Right lobe of liver (tissue), 6 donors: ENCODE measurements around the gene LHPP. TPM values are rescaled to one million over a fixed set of nuclear protein-coding genes. Genes with fewer than 3 reads are reported as not detected.

Experiments used
- ATAC-seq, 4 donors: fragments of 200-7000 bp; cut with Tn5 transposase; one replicate each; pipeline ENCODE4 v1.9.1; 2020; ENCODE audit warnings: mild to moderate bottlenecking in 4 of 4, moderate library complexity in 4 of 4
- DNase-seq, 3 donors: peaks; one replicate each; pipeline ENCODE4 v3.0.0-alpha.2; 2020
- H3K27ac ChIP-seq, 3 donors: fragments of 200-600 bp; one replicate each; pipeline ENCODE4 v1.8.0; 2022
- H3K27me3 ChIP-seq, 2 donors: fragments of 200-600 bp; one replicate each; pipeline ENCODE4 v1.8.0; 2022
- H3K36me3 ChIP-seq, 4 donors: fragments of 200-600 bp; sonication (generic) in 1 of 4; one replicate each; pipeline versions ENCODE4 v1.5.1 to v1.8.0; 2017 to 2022; ENCODE audit warnings: control low read depth in 1 of 4
- H3K4me1 ChIP-seq, 4 donors: fragments of 200-600 bp; sonication (generic) in 1 of 4; one replicate each; pipeline versions ENCODE4 v1.5.1 to v1.8.0; 2017 to 2022; ENCODE audit warnings: control low read depth in 1 of 4
- H3K4me3 ChIP-seq, 3 donors: fragments of 200-600 bp; one replicate each; pipeline ENCODE4 v1.8.0; 2022
- H3K9me3 ChIP-seq, 4 donors: fragments of 200-600 bp; sonication (generic) in 1 of 4; one replicate each; pipeline versions ENCODE4 v1.5.1 to v1.8.0; 2017 to 2022; ENCODE audit warnings: control low read depth in 1 of 4
- POLR2A ChIP-seq: fragments of 450-650 bp; IDR thresholded peaks from one replicate; pipeline ENCODE4 v1.6.1; 2017; ENCODE audit warnings: antibody characterized with exemption, mild to moderate bottlenecking
- WGBS: methylation state at CpG from one replicate; pipeline ENCODE4 v1.1.6; 2018; ENCODE audit warnings: low coverage, low lambda C conversion rate; ENCODE audit not compliant: insufficient coverage; ENCODE audit errors: missing lambda C conversion rate; 5-methylcytosine and 5-hydroxymethylcytosine counted together
- intact Hi-C, 2 donors: fragments of 100-400 bp; cut with DNase I; formaldehyde crosslinking; loops; one replicate each; pipeline versions ENCODE4 v1.11.2 to v1.14.1; 2022
- total RNA-seq, 6 experiments: library from RNA; depleted of rRNA in 2 of 6; stranded (reverse); fragments of >200 nt in 2 of 6; fragmentation: NEBNext Ultra II Directional in 3 of 6; extraction: Animal tissue kit (Norgen Biotek cat#: 25700) in 3 of 6; gene quantifications; one replicate each; pipeline versions ENCODE4 v1.1.0 to v1.2.4, GENCODE V29; 2016 to 2023
- TF ChIP-seq, protein P1 (sequence below), 4 donors: fragments of 200-600 bp in 3 of 4; fragments of 450-650 bp in 1 of 4; IDR thresholded peaks; one replicate each; pipeline versions ENCODE4 v1.5.1 to v1.8.0; 2016 to 2022; ENCODE audit warnings: antibody characterized with exemption in 4 of 4, mild to moderate bottlenecking in 2 of 4
- donor health status: DM: no; HTN: yes; CAD: no.
- donor health status: DM: no; HTN: no; CAD: no.
- donor health status: DM: no; HTN: no; CAD: no.
- donor health status: DM: no; HTN: yes; CAD: no.
- donor health status: DM: no; HTN: yes; CAD: no.

Gene LHPP
- total RNA-seq, 6 experiments from 2014 or later = 19.3 to 56.3 (median 36.3) TPM

DNA sequence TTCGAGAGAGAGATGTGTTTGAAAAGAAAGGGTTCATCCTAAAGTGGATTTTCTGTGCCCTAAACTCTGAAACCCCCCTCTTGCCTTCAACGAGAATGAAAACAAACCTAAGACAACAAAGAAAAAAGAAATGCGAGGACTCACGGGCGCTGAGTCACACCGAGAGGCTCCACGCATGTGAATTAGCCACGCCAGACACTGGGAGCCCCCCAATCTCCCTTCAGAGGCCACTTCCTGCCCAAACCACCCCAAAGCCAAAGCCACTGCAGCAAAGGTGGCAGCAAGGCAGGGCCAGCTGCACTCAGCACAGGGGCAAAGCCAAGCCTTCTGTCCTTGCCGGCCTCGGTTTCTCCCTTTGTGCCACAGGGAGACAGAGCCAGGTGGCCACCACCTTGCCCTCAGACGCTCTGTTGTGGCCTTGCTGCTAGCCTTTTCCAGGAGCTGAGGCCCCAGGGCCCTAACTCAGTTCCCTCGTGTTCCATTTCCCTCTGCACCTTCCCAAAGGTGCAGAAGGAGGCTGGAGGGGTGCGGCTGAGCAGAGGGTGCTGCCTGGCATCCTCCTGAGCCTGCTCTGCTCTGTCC, 189.3 kb downstream of the LHPP start:
- no peak for ATAC-seq
- 52% methylated on average over 6 of the region's 13 CpGs for WGBS
- TF ChIP-seq, protein P1, sequence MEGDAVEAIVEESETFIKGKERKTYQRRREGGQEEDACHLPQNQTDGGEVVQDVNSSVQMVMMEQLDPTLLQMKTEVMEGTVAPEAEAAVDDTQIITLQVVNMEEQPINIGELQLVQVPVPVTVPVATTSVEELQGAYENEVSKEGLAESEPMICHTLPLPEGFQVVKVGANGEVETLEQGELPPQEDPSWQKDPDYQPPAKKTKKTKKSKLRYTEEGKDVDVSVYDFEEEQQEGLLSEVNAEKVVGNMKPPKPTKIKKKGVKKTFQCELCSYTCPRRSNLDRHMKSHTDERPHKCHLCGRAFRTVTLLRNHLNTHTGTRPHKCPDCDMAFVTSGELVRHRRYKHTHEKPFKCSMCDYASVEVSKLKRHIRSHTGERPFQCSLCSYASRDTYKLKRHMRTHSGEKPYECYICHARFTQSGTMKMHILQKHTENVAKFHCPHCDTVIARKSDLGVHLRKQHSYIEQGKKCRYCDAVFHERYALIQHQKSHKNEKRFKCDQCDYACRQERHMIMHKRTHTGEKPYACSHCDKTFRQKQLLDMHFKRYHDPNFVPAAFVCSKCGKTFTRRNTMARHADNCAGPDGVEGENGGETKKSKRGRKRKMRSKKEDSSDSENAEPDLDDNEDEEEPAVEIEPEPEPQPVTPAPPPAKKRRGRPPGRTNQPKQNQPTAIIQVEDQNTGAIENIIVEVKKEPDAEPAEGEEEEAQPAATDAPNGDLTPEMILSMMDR (IDR thresholded peaks at IDR 0.05) = no peak
- no peak for TF ChIP-seq POLR2A
- Histone ChIP-seq H3K9me3 (no peaks in the 10 kb centered on the region), H3K4me1 (peaks cover 0 to 33% (median 2%) of the 10 kb centered on the region in 4 donors), H3K4me3 (no peak overlapping the region), H3K27me3 (no peaks in the 10 kb centered on the region), H3K27ac (no peak overlapping the region), H3K36me3 (no peaks in the 10 kb centered on the region)
- DNase-seq = no peak
- intact Hi-C loops = no loop called here

DNA sequence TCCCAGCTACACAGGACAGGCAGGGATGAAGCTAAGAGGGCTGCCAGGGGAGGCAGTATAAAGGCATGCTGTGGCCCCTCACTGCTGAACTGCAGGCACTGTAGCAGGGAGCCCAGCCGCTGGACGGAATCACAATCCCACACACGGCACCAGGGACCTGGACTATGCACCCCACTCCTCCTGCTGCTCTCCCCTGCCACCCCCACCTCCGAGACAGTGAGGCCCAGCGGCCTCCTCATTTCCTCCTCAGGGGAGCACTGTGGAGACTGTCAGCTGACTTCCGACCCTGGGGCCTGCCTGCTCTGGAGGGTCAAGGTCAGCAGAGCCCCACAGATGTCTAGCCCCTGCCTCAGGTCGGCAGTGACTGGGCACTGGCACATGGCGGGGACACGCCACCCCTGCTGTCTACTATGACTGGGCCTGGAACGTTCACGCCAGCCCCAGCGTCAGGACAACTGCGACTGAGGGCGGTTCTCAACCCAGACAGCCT, 189.8 kb downstream of the LHPP start:
- no peaks in the 10 kb centered on the region for H3K9me3 ChIP-seq
- H3K27ac ChIP-seq = no peak overlapping the region
- no peaks in the 10 kb centered on the region for H3K36me3 ChIP-seq
- intact Hi-C loops = no loop called here
- DNase-seq (no peak), ATAC-seq (no peak)
- TF ChIP-seq, protein P1 (IDR thresholded peaks at IDR 0.05) = no peak
- TF ChIP-seq POLR2A = no peak
- H3K4me1 ChIP-seq = peaks cover 0 to 29% (median 2%) of the 10 kb centered on the region in 4 donors
- no peak overlapping the region for H3K4me3 ChIP-seq
- 81% methylated on average over 4 of the region's 14 CpGs for WGBS
- no peaks in the 10 kb centered on the region for H3K27me3 ChIP-seq

DNA sequence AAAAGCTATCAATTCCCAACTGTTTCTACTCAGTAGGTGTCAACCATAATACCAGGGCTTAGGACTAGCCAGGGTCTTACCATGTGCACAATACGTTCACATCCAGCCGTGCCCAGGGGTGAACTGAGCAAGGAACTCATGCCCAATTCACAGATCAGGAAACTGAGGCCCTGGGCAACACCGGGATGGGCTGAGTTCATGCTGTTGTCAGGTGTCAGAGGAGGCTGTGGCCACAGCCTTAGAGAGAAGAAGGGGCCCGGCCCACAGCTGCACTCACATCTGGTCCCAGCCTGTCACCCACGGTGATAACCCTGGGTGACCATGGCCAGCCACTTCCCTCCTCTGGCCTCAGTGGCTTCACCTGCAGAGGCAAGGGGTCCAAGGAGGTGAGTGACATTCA, 190.6 kb downstream of the LHPP start:
- Histone ChIP-seq H3K9me3 (no peaks in the 10 kb centered on the region), H3K36me3 (no peaks in the 10 kb centered on the region), H3K4me1 (peaks cover 0 to 21% (median 2%) of the 10 kb centered on the region in 4 donors), H3K4me3 (no peak overlapping the region), H3K27me3 (no peaks in the 10 kb centered on the region), H3K27ac (no peak overlapping the region)
- TF ChIP-seq POLR2A = no peak
- TF ChIP-seq, protein P1 (IDR thresholded peaks at IDR 0.05) = no peak
- intact Hi-C loops = no loop called here
- ATAC-seq = no peak
- no CpG with 5 or more reads among the region's 5 CpGs for WGBS
- no peak for DNase-seq

DNA sequence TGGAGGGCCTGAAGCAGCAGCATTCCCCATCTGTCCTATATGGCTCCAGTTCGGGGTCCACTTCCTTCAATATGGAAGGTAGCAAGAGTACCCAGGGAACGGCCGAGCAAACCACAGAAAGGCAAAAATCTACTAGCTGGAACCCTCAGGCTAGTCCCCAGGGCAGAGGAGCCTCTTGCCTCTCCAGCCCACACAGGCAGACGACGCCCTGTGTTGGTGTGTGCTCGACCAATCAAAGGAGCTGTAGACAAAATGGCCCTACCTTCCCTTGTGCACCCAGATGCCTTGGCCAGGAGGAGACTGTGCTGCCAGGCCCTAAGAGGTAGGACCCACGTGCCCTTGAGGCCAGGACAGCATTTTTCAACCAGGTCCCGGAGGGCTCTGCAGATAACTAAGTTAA, 191.1 kb downstream of the LHPP start:
- intact Hi-C loops = no loop called here
- H3K27ac ChIP-seq = no peak overlapping the region
- H3K4me1 ChIP-seq = peaks cover 0 to 17% (median 2%) of the 10 kb centered on the region in 4 donors

More for the DNA sequence above, 191.1 kb downstream of the LHPP start:
- WGBS = no CpG with 5 or more reads among the region's 8 CpGs
- DNase-seq = no peak
- H3K27me3 ChIP-seq = no peaks in the 10 kb centered on the region
- TF ChIP-seq, protein P1 (IDR thresholded peaks at IDR 0.05) = no peak
- TF ChIP-seq POLR2A = no peak
- H3K36me3 ChIP-seq = no peaks in the 10 kb centered on the region
- no peak overlapping the region for H3K4me3 ChIP-seq
- ATAC-seq = no peak
- no peaks in the 10 kb centered on the region for H3K9me3 ChIP-seq
